ENCODE results near the gene MAP6. TPM values are rescaled to one million over a fixed set of nuclear protein-coding genes. Genes with fewer than 3 reads are reported as not detected.

The MAP6 gene
- total RNA-seq, 3 donors from 2014 or later (not counting 1 experiment from before 2014, with no cell fraction given) = not detected

DNA sequence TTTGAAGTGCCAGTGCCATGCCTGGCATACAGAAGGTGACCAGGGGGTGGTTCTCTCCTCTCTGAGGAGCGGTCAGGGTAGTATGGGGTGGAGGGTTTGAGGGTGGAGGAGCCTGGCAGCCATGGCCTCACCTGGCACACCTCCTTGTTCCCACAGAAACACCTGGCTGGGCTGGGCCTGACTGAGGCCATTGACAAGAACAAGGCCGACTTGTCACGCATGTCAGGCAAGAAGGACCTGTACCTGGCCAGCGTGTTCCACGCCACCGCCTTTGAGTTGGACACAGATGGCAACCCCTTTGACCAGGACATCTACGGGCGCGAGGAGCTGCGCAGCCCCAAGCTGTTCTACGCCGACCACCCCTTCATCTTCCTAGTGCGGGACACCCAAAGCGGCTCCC, 97.2 kb downstream of the MAP6 start:
- TF ChIP-seq, protein P1, sequence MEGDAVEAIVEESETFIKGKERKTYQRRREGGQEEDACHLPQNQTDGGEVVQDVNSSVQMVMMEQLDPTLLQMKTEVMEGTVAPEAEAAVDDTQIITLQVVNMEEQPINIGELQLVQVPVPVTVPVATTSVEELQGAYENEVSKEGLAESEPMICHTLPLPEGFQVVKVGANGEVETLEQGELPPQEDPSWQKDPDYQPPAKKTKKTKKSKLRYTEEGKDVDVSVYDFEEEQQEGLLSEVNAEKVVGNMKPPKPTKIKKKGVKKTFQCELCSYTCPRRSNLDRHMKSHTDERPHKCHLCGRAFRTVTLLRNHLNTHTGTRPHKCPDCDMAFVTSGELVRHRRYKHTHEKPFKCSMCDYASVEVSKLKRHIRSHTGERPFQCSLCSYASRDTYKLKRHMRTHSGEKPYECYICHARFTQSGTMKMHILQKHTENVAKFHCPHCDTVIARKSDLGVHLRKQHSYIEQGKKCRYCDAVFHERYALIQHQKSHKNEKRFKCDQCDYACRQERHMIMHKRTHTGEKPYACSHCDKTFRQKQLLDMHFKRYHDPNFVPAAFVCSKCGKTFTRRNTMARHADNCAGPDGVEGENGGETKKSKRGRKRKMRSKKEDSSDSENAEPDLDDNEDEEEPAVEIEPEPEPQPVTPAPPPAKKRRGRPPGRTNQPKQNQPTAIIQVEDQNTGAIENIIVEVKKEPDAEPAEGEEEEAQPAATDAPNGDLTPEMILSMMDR (IDR thresholded peaks at IDR 0.05) = no peak
- intact Hi-C loops (cut with micrococcal nuclease) = no loop called here
- Histone ChIP-seq H3K36me3 (ENCODE audit: control insufficient read depth, insufficient read depth, low read length) (peaks cover 35% of the 10 kb centered on the region), H3K4me1 (ENCODE audit: control insufficient read depth, insufficient read depth, low read length) (peaks cover 11% of the 10 kb centered on the region), H3K4me3 (ENCODE audit: low read length) (no peak overlapping the region), H3K9me3 (ENCODE audit: control insufficient read depth, insufficient read depth, low read length) (no peaks in the 10 kb centered on the region), H3K27ac (ENCODE audit: low read length) (no peak overlapping the region), H3K27me3 (ENCODE audit: control insufficient read depth, insufficient read depth, low read length) (no peaks in the 10 kb centered on the region)
- H3K4me1 Mint-ChIP-seq = peaks cover 11% of the 10 kb centered on the region in 2 donors
- no peaks in the 10 kb centered on the region for H3K9me3 Mint-ChIP-seq
- no peak overlapping the region for H3K4me3 Mint-ChIP-seq
- WGBS (ENCODE audit: insufficient coverage) = 96% methylated on average over 13 of the region's 14 CpGs
- DNase-seq = no peak
- no peaks in the 10 kb centered on the region for H3K36me3 Mint-ChIP-seq
- no peak for ATAC-seq
- H3K27me3 Mint-ChIP-seq (ENCODE audit: low read depth in 2 of 2) = no peaks in the 10 kb centered on the region
- no peak overlapping the region for H3K27ac Mint-ChIP-seq

DNA sequence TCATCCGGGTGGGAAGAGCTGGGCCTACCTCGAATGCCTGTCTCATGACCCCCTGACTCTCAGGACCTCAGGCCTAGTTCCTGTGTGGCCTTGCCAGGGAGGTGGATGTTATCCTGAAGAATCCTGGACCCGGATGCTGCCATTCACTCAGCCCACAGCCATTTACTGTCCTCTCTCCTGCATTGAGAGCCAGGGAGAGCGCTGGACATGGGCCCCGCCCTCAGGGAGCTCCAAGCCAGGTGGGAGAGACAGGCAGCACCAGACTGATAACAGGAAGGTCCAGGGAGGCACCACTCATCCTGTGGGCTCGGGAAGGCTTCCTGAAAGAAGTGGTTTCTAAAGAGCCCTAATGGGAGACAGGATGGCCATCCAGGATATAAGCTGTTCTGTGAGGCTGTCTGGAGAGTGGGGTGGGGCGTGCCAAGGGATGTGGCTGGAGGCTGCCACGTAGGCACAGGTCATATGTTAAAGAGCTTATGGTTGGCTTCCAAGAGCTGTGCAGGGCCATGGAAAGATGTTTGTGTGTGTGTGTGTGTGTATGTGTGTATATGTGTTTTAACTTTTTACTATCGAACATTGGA, 98.2 kb downstream of the MAP6 start:
- no peaks in the 10 kb centered on the region for H3K36me3 Mint-ChIP-seq

DNA sequence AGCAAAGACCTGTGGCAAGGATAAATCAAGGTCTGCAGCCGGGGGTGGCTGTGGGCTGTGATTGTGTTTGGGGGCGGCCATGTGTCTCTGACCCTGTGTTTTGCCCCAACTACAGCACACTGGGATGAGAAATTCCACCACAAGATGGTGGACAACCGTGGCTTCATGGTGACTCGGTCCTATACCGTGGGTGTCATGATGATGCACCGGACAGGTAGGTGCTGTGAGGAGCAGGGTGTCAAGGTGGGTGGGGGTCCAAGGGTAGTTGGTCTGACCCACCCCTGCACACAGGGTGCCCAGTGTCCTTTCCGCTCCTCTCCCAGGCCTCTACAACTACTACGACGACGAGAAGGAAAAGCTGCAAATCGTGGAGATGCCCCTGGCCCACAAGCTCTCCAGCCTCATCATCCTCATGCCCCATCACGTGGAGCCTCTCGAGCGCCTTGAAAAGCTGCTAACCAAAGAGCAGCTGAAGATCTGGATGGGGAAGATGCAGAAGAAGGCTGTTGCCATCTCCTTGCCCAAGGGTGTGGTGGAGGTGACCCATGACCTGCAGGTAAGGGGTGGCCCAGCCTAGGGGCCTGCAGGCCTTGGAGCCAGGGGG, 100.1 kb downstream of the MAP6 start:
- Mint-ChIP-seq H3K9me3 (no peaks in the 10 kb centered on the region), H3K27ac (no peak overlapping the region), H3K27me3 (ENCODE audit: low read depth in 2 of 2) (no peaks in the 10 kb centered on the region), H3K36me3 (no peaks in the 10 kb centered on the region), H3K4me1 (peaks cover 2 to 20% of the 10 kb centered on the region in 2 donors), H3K4me3 (no peak overlapping the region)
- intact Hi-C loops (cut with micrococcal nuclease) = no loop called here
- ATAC-seq (no peak), DNase-seq (no peak)
- H3K9me3 ChIP-seq (ENCODE audit: control insufficient read depth, insufficient read depth, low read length) = no peaks in the 10 kb centered on the region
- no peak overlapping the region for H3K4me3 ChIP-seq (ENCODE audit: low read length)
- H3K27me3 ChIP-seq (ENCODE audit: control insufficient read depth, insufficient read depth, low read length) = no peaks in the 10 kb centered on the region
- peaks cover 35% of the 10 kb centered on the region for H3K36me3 ChIP-seq (ENCODE audit: control insufficient read depth, insufficient read depth, low read length)
- TF ChIP-seq, protein P1 (IDR thresholded peaks at IDR 0.05) = no peak
- peaks cover 19% of the 10 kb centered on the region for H3K4me1 ChIP-seq (ENCODE audit: control insufficient read depth, insufficient read depth, low read length)
- no peak overlapping the region for H3K27ac ChIP-seq (ENCODE audit: low read length)
- WGBS (ENCODE audit: insufficient coverage) = 88% methylated on average over 14 of the region's 14 CpGs

More for the DNA sequence above, 98.2 kb downstream of the MAP6 start:
- Histone ChIP-seq H3K27me3 (ENCODE audit: control insufficient read depth, insufficient read depth, low read length) (no peaks in the 10 kb centered on the region), H3K9me3 (ENCODE audit: control insufficient read depth, insufficient read depth, low read length) (no peaks in the 10 kb centered on the region), H3K4me3 (ENCODE audit: low read length) (no peak overlapping the region), H3K27ac (ENCODE audit: low read length) (no peak overlapping the region), H3K36me3 (ENCODE audit: control insufficient read depth, insufficient read depth, low read length) (peaks cover 35% of the 10 kb centered on the region), H3K4me1 (ENCODE audit: control insufficient read depth, insufficient read depth, low read length) (peaks cover 12% of the 10 kb centered on the region)
- Mint-ChIP-seq H3K4me1 (peaks cover 1 to 7% of the 10 kb centered on the region in 2 donors), H3K9me3 (no peaks in the 10 kb centered on the region), H3K4me3 (no peak overlapping the region), H3K27ac (peak overlapping the region in 1 of 2 donors; percentile 11), H3K27me3 (ENCODE audit: low read depth in 2 of 2) (no peaks in the 10 kb centered on the region)
- WGBS (ENCODE audit: insufficient coverage) = 85% methylated on average over 9 of the region's 9 CpGs
- ATAC-seq (no peak), DNase-seq (no peak)
- intact Hi-C loops (cut with micrococcal nuclease) = no loop called here
- TF ChIP-seq, protein P1 (IDR thresholded peaks at IDR 0.05) = no peak

Measured in natural killer cell (primary cell).